D341Med (cell line): ENCODE data around the gene FAAP100.

Experiments
- DNase-seq: peaks from one replicate; pipeline ENCODE4 v3.0.0; 2012; ENCODE audit warnings: low spot score

Gene FAAP100

GRCh38 chr17:81511804-81512561, 40.2 kb downstream of the FAAP100 start:
- no peak for DNase-seq

GRCh38 chr17:81511554-81511803, 40.7 kb downstream of the FAAP100 start:
- no peak for DNase-seq

- no peak for DNase-seq
Measured at GRCh38 chr17:81510785-81511553, 41.2 kb downstream of the FAAP100 start.

GRCh38 chr17:81509972-81510784, 42.0 kb downstream of the FAAP100 start:
- no peak for DNase-seq

GRCh38 chr17:81509207-81509971, 42.8 kb downstream of the FAAP100 start:
- DNase-seq: no peak

- DNase-seq: no peak
Measured at GRCh38 chr17:81508639-81509206, 43.4 kb downstream of the FAAP100 start.

GRCh38 chr17:81503619-81504018, 48.5 kb downstream of the FAAP100 start:
- DNase-seq: no peak

GRCh38 chr17:81502471-81503017, 49.6 kb downstream of the FAAP100 start:
- no peak for DNase-seq

GRCh38 chr17:81500047-81500446, 52.1 kb downstream of the FAAP100 start:
- DNase-seq: no peak

GRCh38 chr17:81499601-81499970, 52.6 kb downstream of the FAAP100 start:
- no peak for DNase-seq

GRCh38 chr17:81498953-81499600, 53.1 kb downstream of the FAAP100 start:
- DNase-seq: no peak

GRCh38 chr17:81494626-81495377, 57.4 kb downstream of the FAAP100 start:
- no peak for DNase-seq

GRCh38 chr17:81493198-81494038, 58.7 kb downstream of the FAAP100 start:
- no peak for DNase-seq

- no peak for DNase-seq
Measured at GRCh38 chr17:81492706-81493105, 59.4 kb downstream of the FAAP100 start.

- DNase-seq: no peak
Measured at GRCh38 chr17:81492202-81492601, 60.0 kb downstream of the FAAP100 start.

GRCh38 chr17:81491761-81492160, 60.4 kb downstream of the FAAP100 start:
- no peak for DNase-seq

- DNase-seq: no peak
Measured at GRCh38 chr17:81491181-81491581, 61.0 kb downstream of the FAAP100 start.

GRCh38 chr17:81489998-81490992, 61.9 kb downstream of the FAAP100 start:
- no peak for DNase-seq
